T1000 (cell line): ENCODE measurements around the gene THSD4.

Experiments used
- DNase-seq: peaks from one replicate; lab custom pipeline; 2025; ENCODE audit warnings: mixed read lengths; lab: John Stamatoyannopoulos, UW

The THSD4 gene

GRCh38 chr15:71097890-71098289, 17.4 kb upstream of the THSD4 start:
- DNase-seq: no peak

- DNase-seq: no peak
These were observed 16.4 kb upstream of the THSD4 start for GRCh38 chr15:71098920-71099319.

- DNase-seq: no peak
These were observed 12.1 kb upstream of the THSD4 start for GRCh38 chr15:71103102-71103676.

- no peak for DNase-seq
These were observed 10.6 kb upstream of the THSD4 start for GRCh38 chr15:71104636-71105035.

GRCh38 chr15:71105444-71105843, 9.8 kb upstream of the THSD4 start:
- no peak for DNase-seq

GRCh38 chr15:71106802-71107500, 8.3 kb upstream of the THSD4 start:
- DNase-seq: no peak

GRCh38 chr15:71107501-71107815, 7.8 kb upstream of the THSD4 start:
- no peak for DNase-seq

GRCh38 chr15:71109130-71109529, 6.1 kb upstream of the THSD4 start:
- DNase-seq: no peak

- DNase-seq: no peak
These were observed 5.4 kb upstream of the THSD4 start for GRCh38 chr15:71109905-71110304.

GRCh38 chr15:71110405-71111180, 4.7 kb upstream of the THSD4 start:
- DNase-seq: no peak

- no peak for DNase-seq
These were observed 4.1 kb upstream of the THSD4 start for GRCh38 chr15:71111181-71111565.

GRCh38 chr15:71111950-71112349, 3.3 kb upstream of the THSD4 start:
- no peak for DNase-seq

- no peak for DNase-seq
These were observed 2.8 kb upstream of the THSD4 start for GRCh38 chr15:71112429-71112828.

- no peak for DNase-seq
These were observed 1.1 kb upstream of the THSD4 start for GRCh38 chr15:71114066-71114680.

- DNase-seq: peak; percentile 46
These were observed 488 bp downstream of the THSD4 start for GRCh38 chr15:71115567-71116351.

- DNase-seq: no peak
These were observed 1.1 kb downstream of the THSD4 start for GRCh38 chr15:71116366-71116765.

- DNase-seq: no peak
These were observed 1.7 kb downstream of the THSD4 start for GRCh38 chr15:71116942-71117341.

- no peak for DNase-seq
These were observed 2.5 kb downstream of the THSD4 start for GRCh38 chr15:71117714-71118305.

GRCh38 chr15:71118345-71118744, 3.1 kb downstream of the THSD4 start:
- no peak for DNase-seq

GRCh38 chr15:71118881-71119632, 3.8 kb downstream of the THSD4 start:
- DNase-seq: no peak

GRCh38 chr15:71120428-71120944, 5.2 kb downstream of the THSD4 start:
- DNase-seq: no peak
